ENCODE data around the gene ST6GALNAC6. TPM values are rescaled to one million over a fixed set of nuclear protein-coding genes. Genes with fewer than 3 reads are reported as not detected.

Gene ST6GALNAC6
- total RNA-seq, 1 experiment from 2014 or later = 16.5 TPM

GRCh38 chr9:127918183-127919107 lies 19.0 kb upstream of the ST6GALNAC6 start:
- peak; percentile 82 for DNase-seq (ENCODE audit: unreplicated experiment)
- Mint-ChIP-seq H3K9me3 (ENCODE audit: unreplicated experiment) (no peaks in the 10 kb centered on the region), H3K4me3 (ENCODE audit: unreplicated experiment) (peak overlapping the region; percentile 19), H3K36me3 (ENCODE audit: insufficient read depth, unreplicated experiment) (peaks cover 5% of the 10 kb centered on the region), H3K4me1 (ENCODE audit: insufficient read depth, unreplicated experiment) (peaks cover 27% of the 10 kb centered on the region), H3K27ac (ENCODE audit: low read depth, unreplicated experiment) (peak overlapping the region; percentile 93), H3K27me3 (ENCODE audit: insufficient read depth, unreplicated experiment) (no peaks in the 10 kb centered on the region)
- TF ChIP-seq CTCF (IDR thresholded peaks at IDR 0.05; ENCODE audit: unreplicated experiment) = no peak
- intact Hi-C loops (cut with micrococcal nuclease) = loop anchor here (1.0 to 5.0 kb wide), 3 partner anchors 116 to 178 kb away; partner anchors contain the start of genes CDK9 and FPGS
- no TSS peak for BruUV-seq (replicated peaks)
- ChIA-PET CTCF (interaction anchor here (0.6 to 5.0 kb wide), 3 partner anchors 19 to 331 kb away, joined by 3 to 51 read pairs (median 3); partner anchors contain the start of gene ST6GALNAC6), POLR2A (interaction anchor here (0.6 to 6.0 kb wide), 16 partner anchors 12 to 339 kb away, joined by 3 to 35 read pairs (median 5); partner anchors contain the start of genes CDK9, FPGS, PIP5KL1 and ST6GALNAC6)

- Mint-ChIP-seq H3K9me3 (ENCODE audit: unreplicated experiment) (no peaks in the 10 kb centered on the region), H3K27me3 (ENCODE audit: insufficient read depth, unreplicated experiment) (no peaks in the 10 kb centered on the region), H3K27ac (ENCODE audit: low read depth, unreplicated experiment) (peak overlapping the region; percentile 49), H3K36me3 (ENCODE audit: insufficient read depth, unreplicated experiment) (peaks cover 5% of the 10 kb centered on the region), H3K4me1 (ENCODE audit: insufficient read depth, unreplicated experiment) (peaks cover 27% of the 10 kb centered on the region), H3K4me3 (ENCODE audit: unreplicated experiment) (peak overlapping the region; percentile 19)
- BruUV-seq (replicated peaks) = no TSS peak
- CTCF ChIA-PET = interaction anchor here (0.5 to 1.4 kb wide), 6 partner anchors 18 to 273 kb away, joined by 3 to 4 read pairs (median 3); partner anchors contain the start of gene ST6GALNAC6
- no peak for DNase-seq (ENCODE audit: unreplicated experiment)
- POLR2A ChIA-PET = interaction anchor here (0.6 to 6.0 kb wide), 12 partner anchors 18 to 183 kb away, joined by 3 to 35 read pairs (median 3); partner anchors contain the start of genes CDK9, ST6GALNAC6 and TOR2A
- intact Hi-C loops (cut with micrococcal nuclease) = loop anchor here (5.0 kb wide), 1 partner anchor 115 kb away; the partner anchor contains the start of gene FPGS
- TF ChIP-seq CTCF (IDR thresholded peaks at IDR 0.05; ENCODE audit: unreplicated experiment) = no peak
Observed at GRCh38 chr9:127917603-127918002, 18.2 kb upstream of the ST6GALNAC6 start.

DNA sequence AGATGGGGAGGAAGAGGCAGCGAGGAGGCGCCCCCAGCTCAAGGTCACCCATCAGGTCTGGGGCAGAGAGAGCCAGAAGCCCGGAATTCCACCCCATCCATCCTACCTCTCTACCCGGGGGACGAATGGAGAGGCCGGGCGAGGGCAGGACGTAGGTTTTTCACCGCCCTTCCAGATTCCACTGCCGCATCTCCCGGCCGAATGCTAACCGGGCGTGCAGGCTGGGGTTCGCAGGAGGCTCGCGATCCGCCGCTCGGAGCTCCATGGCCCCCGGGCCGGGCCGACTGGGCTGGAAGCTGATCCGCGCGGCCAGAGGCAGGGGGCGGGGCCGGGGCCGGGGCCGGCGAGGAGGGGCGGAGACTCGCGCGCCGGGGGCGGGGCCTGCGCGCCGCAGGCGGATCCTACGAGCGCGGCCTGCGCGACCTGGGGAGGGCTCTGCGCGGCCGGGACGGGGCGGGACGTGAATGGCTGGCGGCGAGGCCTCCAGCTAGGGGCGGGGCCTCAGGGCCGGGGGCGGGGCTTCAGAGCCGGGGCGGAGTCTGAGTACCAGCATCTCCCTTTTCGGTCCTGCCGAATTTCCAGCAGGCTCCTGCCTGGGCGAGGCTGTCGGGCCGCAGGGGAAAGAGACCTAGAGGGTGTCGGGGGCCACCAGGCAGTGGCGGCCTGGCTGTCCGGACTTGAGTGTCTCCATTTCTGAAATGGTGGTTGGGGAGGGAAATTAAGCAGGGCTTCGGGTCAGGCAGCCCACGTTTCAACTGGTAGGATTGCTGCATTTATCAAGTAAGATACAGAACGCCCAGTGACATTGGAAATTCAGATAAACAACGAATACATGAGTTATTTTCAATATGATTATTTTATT lies 17.5 kb upstream of the ST6GALNAC6 start, which contains the start of gene ST6GALNAC4:
Gene ST6GALNAC4 (minus strand): TSS at position 322 of the 862 bp plus-strand sequence. CDS start 622 bp downstream, outside the sequence.
- Mint-ChIP-seq H3K27ac (ENCODE audit: low read depth, unreplicated experiment) (peak within 1 kb of the TSS; percentile 93), H3K36me3 (ENCODE audit: insufficient read depth, unreplicated experiment) (peaks cover 5% of the 10 kb centered on the region), H3K27me3 (ENCODE audit: insufficient read depth, unreplicated experiment) (no peaks in the 10 kb centered on the region), H3K4me1 (ENCODE audit: insufficient read depth, unreplicated experiment) (peaks cover 27% of the 10 kb centered on the region), H3K4me3 (ENCODE audit: unreplicated experiment) (peak within 1 kb of the TSS; percentile 74), H3K9me3 (ENCODE audit: unreplicated experiment) (no peaks in the 10 kb centered on the region)
- CTCF ChIA-PET = interaction anchor here (0.5 to 1.4 kb wide), 10 partner anchors 17 to 413 kb away, joined by 3 to 4 read pairs (median 3); partner anchors contain the start of gene ST6GALNAC6
- POLR2A ChIA-PET = interaction anchor here (0.6 to 6.0 kb wide), 12 partner anchors 12 to 202 kb away, joined by 3 to 35 read pairs (median 3); partner anchors contain the start of genes CDK9 and ST6GALNAC6
- DNase-seq (ENCODE audit: unreplicated experiment) = peak; percentile 79
- TF ChIP-seq CTCF (IDR thresholded peaks at IDR 0.05; ENCODE audit: unreplicated experiment) = no peak
- BruUV-seq (replicated peaks) = no TSS peak
- intact Hi-C loops (cut with micrococcal nuclease) = loop anchor here (5.0 kb wide), 1 partner anchor 115 kb away; the partner anchor contains the start of gene FPGS

All from MCF 10A (cell line).